Measurements from ENCODE around the gene PAK5.

The PAK5 gene

DNA sequence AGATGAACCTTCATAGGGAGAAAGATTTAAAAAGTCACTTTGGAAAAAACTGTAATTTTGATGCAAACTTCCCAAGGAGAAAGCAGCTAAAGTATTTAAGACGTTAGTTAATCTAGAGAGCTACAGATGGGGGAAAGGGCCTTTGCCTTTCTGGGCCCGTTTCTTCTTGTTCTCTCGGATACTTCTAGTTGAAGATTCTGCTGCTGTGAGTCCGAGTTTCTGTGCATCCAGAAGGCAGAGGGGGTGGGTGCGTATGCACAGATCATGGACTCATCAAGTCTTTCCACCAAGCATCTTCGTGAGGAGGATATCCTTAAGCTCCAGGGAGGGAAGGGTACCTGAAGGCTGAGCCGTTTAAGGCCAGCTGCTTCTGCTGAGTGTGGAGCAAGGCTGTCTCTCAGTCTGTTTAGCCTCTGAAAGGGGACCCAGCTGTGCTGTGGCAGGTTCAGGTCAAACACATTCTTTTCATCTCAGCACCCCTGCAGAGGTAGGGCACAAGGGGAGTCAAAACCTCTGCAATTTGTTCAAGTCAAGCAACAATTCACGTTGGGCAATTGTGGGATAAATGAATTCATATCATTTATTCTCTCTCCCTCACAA is 320.2 kb downstream of the PAK5 start:
- DNase-seq (ENCODE audit: low read depth in 2 of 2) = no peak

GRCh38 chr20:9517297-9518162 is 321.3 kb downstream of the PAK5 start:
- DNase-seq (ENCODE audit: low read depth in 2 of 2) = no peak

DNA sequence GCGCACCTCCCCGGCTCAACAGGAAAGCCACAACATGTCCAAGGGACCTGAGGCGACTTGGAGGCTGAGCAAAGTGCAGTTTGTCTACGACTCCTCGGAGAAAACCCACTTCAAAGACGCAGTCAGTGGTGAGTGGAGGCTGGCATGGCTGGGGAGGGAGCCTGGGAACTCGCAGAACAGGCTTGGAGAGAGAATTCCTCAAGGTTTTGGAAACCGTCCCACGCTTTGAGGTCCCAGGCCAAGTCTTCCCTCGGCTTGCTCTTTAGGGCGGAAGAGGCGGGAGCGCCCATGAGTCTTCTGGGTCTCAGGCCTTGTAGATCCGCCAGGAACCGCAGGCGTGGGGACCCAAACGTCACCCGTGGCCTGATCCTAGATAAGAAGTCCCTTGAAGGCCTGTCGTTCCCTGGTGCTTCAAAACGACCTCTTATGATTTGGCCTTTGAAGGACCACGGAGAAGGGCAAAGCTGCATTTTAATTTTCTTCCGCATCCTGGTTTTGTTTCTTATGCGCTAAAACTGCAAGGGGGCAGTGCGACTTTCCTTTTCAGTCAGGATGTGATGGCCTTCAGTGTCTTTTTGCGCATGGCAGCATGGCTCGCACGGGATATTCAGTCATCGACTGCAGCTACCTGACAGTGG is 322.5 kb downstream of the PAK5 start:
- no peak for DNase-seq (ENCODE audit: low read depth in 2 of 2)

- no peak for DNase-seq (ENCODE audit: low read depth in 2 of 2)
Observed at GRCh38 chr20:9515741-9516233, 323.1 kb downstream of the PAK5 start.

DNA sequence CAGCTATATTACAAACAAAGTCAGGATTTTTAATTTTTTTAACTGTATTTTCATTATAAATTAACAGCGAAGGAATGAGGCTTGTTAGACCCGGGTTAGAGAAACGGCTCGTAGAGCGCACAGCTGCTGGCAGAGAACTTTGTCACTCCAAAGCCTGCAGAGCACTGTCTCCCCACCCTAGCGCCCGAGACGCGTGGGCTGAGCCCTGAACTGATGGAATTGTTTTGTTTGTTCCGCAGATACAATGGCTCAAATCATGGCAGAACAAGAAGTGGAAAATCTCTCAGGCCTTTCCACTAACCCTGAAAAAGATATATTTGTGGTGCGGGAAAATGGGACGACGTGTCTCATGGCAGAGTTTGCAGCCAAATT is 323.7 kb downstream of the PAK5 start:
- no peak for DNase-seq (ENCODE audit: low read depth in 2 of 2)

DNA sequence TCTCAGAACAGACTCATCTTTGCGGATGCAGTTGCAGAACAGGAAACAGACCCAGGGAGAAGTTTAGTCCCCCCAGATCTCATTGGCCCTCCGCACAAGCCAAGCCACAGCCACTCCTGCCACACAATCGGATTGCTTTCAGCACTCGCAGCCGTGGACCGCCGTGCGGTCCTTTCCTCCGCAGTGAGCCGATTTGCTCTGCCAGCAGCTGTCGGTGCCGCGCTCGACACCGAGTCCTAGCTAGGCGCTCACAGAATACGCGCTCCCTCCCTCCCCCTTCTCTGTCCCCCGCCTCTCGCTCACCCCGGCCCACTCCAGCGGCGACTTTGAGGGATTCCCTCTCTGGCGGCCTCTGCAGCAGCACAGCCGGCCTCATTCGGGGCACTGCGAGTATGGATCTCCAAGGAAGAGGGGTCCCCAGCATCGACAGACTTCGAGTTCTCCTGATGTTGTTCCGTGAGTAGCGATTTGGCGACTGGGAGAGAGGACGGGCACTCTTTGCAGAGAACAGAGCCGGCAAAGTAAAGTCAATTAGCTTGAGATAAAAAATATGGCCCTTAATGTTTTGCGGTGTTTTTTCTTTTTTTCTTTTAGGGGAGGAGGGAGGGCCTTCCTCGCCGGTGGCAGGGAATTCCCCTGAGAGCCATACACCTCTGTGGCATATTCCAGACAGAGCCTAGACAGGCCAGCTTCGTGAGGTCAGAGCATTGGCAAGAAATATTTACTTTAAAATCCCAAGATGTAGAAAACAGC is 324.2 kb downstream of the PAK5 start, which contains the start of gene LAMP5:
TSS of gene LAMP5 (plus strand) at position 130 of the 753 bp plus-strand sequence. CDS start at position 393, 263 bp downstream.
- no peak for DNase-seq (ENCODE audit: low read depth in 2 of 2)

GRCh38 chr20:9514072-9514460 is 324.8 kb downstream of the PAK5 start:
- DNase-seq (ENCODE audit: low read depth in 2 of 2) = no peak

- no peak for DNase-seq (ENCODE audit: low read depth in 2 of 2)
Observed at GRCh38 chr20:9510911-9511310, 328.0 kb downstream of the PAK5 start.

GRCh38 chr20:9509246-9509645 is 329.6 kb downstream of the PAK5 start:
- DNase-seq (ENCODE audit: low read depth in 2 of 2) = no peak

DNA sequence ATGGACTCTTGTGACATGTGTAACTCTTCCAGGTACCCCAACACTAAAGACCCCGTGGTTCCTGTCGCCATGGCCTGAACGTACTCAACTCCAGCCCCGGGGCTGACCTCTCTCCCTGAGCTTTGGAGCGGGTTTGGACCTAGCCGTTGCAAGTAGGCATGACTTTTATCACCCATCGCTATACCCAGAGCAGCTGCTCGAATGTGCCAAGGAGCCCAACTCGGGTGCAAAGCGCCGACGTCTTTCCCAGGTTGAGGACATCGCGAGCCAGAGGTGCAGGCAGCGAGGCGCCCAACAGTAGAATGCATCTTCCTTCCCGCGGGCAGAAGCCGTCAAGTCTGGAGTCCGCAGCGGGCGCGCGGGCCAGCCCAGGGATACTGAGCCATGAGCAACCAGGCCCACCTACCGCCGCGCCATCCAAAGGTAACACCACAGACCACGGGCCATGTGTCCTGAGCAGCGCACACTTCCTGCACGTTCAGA is 330.1 kb downstream of the PAK5 start:
- no peak for DNase-seq (ENCODE audit: low read depth in 2 of 2)

DNA sequence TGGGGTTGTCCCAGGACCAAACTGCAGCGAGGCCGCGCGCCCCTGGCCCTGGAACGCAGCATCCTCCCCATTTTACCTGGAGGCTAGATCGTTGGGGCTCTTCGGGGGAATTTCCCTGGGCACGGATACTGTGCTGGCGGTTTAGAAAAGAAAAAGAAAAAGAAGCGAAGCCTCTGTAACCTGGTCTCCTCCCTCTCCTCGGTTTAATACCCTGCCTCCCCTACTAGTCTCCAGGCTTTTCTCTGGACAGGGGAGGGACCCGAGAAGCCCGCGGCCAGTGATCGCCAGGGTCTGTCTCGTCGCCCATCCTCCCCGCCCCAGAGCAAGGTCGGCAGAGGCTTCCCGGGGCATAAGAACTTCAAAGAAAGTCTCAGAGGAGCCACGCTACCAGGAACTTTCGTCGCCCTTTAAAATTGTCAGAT is 330.6 kb downstream of the PAK5 start:
- no peak for DNase-seq (ENCODE audit: low read depth in 2 of 2)

DNA sequence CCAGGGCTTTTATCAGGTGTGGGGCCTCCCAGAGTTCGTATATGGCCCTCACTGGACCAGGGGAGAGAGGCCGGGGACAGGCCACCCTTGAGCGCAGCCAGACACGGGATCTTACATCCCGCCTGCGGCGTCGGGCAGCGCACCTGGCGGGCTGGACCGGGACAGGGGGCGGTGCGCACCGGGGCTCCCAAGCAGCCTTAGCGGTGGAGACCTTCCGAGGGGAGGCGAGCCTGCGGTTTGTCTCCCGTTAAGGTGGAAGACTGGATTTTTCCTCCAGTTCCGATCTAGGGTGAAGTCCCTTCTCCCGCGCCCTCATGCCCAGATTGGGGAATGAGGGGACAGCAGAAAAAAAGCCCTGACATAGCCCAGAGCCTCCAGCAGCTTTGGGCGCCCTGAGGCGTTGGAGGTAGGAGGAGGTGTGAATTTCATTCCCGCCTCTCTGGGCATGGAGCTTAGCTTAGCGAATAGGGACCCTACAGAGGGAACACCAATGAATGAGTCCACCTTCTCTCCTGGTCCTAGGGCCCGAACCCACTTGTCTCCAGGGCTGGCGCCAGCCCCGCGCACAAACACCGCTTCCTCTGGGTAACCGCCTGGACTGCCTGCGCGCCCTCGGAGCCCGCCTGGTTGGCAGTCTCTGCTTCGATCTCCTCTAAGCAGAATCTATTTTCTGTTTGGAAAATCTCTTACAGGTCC is 331.2 kb downstream of the PAK5 start:
- no peak for DNase-seq (ENCODE audit: low read depth in 2 of 2)

- no peak for DNase-seq (ENCODE audit: low read depth in 2 of 2)
Observed at GRCh38 chr20:9506964-9507369, 331.9 kb downstream of the PAK5 start.

- no peak for DNase-seq (ENCODE audit: low read depth in 2 of 2)
Observed at GRCh38 chr20:9506280-9506821, 332.5 kb downstream of the PAK5 start.

DNA sequence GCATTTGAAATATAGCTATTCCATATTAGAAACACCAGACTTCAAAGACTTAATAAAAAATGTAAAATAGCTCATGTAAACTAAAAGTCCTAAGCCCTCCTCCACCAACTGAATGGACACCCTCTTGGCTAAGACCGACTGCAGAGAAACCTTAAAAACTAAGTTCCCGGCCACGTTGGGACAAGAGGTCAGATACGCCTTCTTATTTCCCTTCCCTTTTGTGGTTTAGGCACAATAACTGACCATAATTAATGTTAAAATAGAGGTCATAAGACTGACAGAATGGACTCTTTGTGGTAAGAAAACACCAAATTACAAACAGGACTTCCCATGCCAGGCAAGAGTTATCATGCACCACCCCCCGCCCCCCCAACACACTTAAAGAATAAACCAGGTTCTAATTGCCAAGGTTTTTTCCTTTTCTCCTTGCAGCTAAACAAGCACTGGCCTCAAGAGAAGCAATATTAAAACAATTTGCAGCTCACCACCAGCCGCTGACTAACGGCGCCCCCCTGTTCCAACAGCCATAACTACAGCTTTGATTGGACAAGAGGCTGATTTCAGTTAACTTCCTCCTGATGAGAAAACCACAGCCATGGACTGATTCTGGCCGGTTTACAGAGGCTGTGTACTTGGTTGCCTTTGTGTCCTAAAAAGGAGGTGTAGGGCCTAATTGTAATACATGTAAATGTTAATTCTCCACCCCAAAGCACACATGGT is 335.2 kb downstream of the PAK5 start:
- DNase-seq (ENCODE audit: low read depth in 2 of 2) = no peak

GRCh38 chr20:9501473-9501872 is 337.4 kb downstream of the PAK5 start:
- no peak for DNase-seq (ENCODE audit: low read depth in 2 of 2)

DNA sequence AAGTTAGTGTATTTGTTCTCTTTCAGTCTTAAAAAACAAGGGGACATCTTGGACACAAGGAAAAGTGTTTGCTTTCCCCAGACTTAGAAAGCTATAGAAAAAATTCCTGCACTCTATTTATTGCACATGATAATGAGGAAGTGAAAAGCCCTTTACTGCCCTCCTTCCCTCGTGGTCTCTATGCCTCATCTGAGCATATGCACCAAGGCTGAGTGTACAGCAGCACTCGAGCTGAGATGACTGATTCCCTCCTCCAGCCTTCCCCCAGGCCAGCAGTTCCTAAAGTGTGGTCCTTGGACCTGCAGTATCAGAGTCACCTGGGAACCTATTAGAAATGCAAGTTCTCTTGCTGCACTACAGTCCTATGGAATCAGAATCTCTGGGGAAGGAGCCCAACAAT is 338.8 kb downstream of the PAK5 start:
- DNase-seq (ENCODE audit: low read depth in 2 of 2) = no peak

DNA sequence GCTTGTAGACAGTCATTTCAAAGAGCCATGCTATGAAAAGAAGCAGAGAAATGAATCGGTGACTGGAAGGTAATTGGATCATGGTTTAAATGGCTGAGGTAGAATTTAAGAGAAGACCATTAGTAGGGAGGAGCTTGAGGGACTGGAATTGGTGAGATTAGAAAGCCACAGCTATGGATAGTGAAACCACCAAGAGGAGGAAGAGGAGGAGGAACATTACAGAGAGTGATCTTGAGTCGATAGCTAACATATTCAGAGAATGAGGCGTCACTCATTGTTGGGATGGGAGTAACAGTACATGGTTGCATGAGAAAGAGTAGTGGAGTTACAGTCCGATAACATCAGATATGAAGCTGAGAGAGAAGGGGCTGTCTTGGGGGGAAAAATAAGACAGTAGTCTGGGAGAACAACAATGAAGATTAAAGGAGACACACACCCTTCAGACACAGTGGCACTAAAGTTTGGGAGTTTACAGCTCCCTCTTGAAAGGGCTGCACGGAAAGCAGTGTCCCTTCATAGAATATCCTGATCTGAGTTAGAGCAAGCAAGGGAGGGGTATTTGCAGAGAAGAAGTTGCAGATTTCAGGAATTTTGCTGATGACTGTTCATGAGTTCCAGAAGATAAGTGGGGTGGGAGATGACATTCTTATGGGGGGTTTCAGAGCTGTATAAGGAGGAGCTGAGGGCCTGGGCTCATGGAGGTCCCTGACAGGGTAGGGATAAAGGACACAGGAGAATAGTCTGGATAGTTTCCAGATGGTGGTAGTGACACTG is 339.6 kb downstream of the PAK5 start:
- DNase-seq (ENCODE audit: low read depth in 2 of 2) = no peak

DNA sequence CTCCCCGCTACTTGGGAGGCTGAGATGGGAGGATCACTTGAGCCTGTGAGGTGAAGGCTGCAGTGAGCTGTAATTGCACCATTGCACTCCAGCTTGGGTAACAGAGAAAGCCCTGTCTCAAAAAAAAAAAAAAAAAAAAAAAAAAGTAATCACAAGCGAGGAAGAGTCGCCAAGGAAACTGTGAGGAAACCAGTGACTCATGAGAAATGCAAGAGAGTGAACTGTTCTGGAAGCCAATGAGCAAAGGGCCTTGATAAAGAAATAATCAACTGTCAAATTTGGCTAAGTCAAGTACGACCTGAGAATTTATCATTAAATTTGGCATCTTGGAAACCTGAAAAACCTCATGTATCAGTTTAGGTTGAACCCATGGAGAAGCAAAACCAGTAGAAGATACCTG is 340.6 kb downstream of the PAK5 start:
- no peak for DNase-seq (ENCODE audit: low read depth in 2 of 2)

Data from stimulated activated CD4-positive, alpha-beta T cell treated with anti-CD3 and anti-CD28 coated beads, Interleukin-15, amount 100 ng/mL, for 48 hours (primary cell).